Astrocyte (in vitro differentiated cells and primary cell): ENCODE measurements around the gene FRMD3. TPM values are rescaled to one million over a fixed set of nuclear protein-coding genes. Genes with fewer than 3 reads are reported as not detected.

Experiments used
- DNase-seq: peaks from one replicate; pipeline ENCODE4 v3.0.0-alpha.2; 2010; ENCODE audit warnings: low read depth
- FAIRE-seq: peaks from 2 replicates; lab custom pipeline; 2011; peaks lifted over from hg19 to GRCh38; lab: Jason Lieb, UNC
- H2AFZ ChIP-seq: 2 replicates; pipeline ENCODE4 v1.6.0; 2012; ENCODE audit warnings: low read depth, low read length, inconsistent platforms
- H3K27ac ChIP-seq: 2 replicates; pipeline ENCODE4 v1.5.1; 2011; ENCODE audit warnings: low read depth, low read length, inconsistent platforms
- H3K27me3 ChIP-seq: 2 replicates; pipeline ENCODE4 v1.6.0; 2011; ENCODE audit warnings: low read length, inconsistent platforms; ENCODE audit not compliant: insufficient read depth
- H3K36me3 ChIP-seq: 2 replicates; pipeline ENCODE4 v1.5.1; 2011; ENCODE audit warnings: low read length, inconsistent platforms; ENCODE audit not compliant: insufficient read depth
- H3K4me1 ChIP-seq: 2 replicates; pipeline ENCODE4 v1.5.1; 2011; ENCODE audit warnings: low read length, inconsistent platforms; ENCODE audit not compliant: insufficient read depth
- H3K4me2 ChIP-seq: 2 replicates; pipeline ENCODE4 v1.6.0; 2012; ENCODE audit warnings: low read length, inconsistent platforms
- H3K4me3 ChIP-seq: 2 replicates; pipeline ENCODE4 v1.5.1; 2011; ENCODE audit warnings: low read depth, mild to moderate bottlenecking, low read length, inconsistent platforms; ENCODE audit not compliant: insufficient read depth
- H3K79me2 ChIP-seq: 2 replicates; pipeline ENCODE4 v1.6.0; 2012; ENCODE audit warnings: mild to moderate bottlenecking, low read length, inconsistent platforms; ENCODE audit not compliant: insufficient read depth
- H3K9ac ChIP-seq: 2 replicates; pipeline ENCODE4 v1.6.0; 2012; ENCODE audit warnings: mild to moderate bottlenecking, low read length, inconsistent platforms
- H3K9me3 ChIP-seq: 2 replicates; pipeline ENCODE4 v1.5.1; 2012; ENCODE audit warnings: low read depth, mild to moderate bottlenecking, low read length, inconsistent platforms; ENCODE audit not compliant: insufficient read depth
- H4K20me1 ChIP-seq: 2 replicates; pipeline ENCODE4 v1.6.0; 2012; ENCODE audit warnings: low read length, inconsistent platforms; ENCODE audit not compliant: insufficient read depth
- H3K27ac Mint-ChIP-seq: one replicate; pipeline ENCODE4 v1.8.0; 2021; ENCODE audit warnings: mild to moderate bottlenecking, mixed read lengths; ENCODE audit not compliant: unreplicated experiment
- H3K27me3 Mint-ChIP-seq: one replicate; pipeline ENCODE4 v1.8.0; 2021; ENCODE audit warnings: low read depth, mixed read lengths; ENCODE audit not compliant: unreplicated experiment
- H3K36me3 Mint-ChIP-seq: one replicate; pipeline ENCODE4 v1.8.0; 2021; ENCODE audit warnings: low read depth, mixed read lengths; ENCODE audit not compliant: unreplicated experiment
- H3K4me1 Mint-ChIP-seq: one replicate; pipeline ENCODE4 v1.8.0; 2021; ENCODE audit warnings: low read depth, mixed read lengths; ENCODE audit not compliant: unreplicated experiment
- H3K4me3 Mint-ChIP-seq: one replicate; pipeline ENCODE4 v1.8.0; 2021; ENCODE audit warnings: mild to moderate bottlenecking, moderate library complexity, mixed read lengths; ENCODE audit not compliant: unreplicated experiment
- H3K9me3 Mint-ChIP-seq: one replicate; pipeline ENCODE4 v1.8.0; 2021; ENCODE audit warnings: mild to moderate bottlenecking, mixed read lengths; ENCODE audit not compliant: unreplicated experiment
- CTCF ChIP-seq: IDR thresholded peaks from 2 replicates; pipeline ENCODE4 v1.5.1; 2011; ENCODE audit warnings: low read depth, mild to moderate bottlenecking, inconsistent platforms, low read length, moderate library complexity; ENCODE audit not compliant: insufficient read depth
- EZH2 ChIP-seq: IDR thresholded peaks from 2 replicates; pipeline ENCODE4 v1.6.1; 2012; ENCODE audit warnings: mild to moderate bottlenecking, low read length, inconsistent platforms; ENCODE audit not compliant: insufficient read depth
- total RNA-seq: library from RNA; stranded (reverse); gene quantifications from 2 replicates; pipeline ENCODE4 v1.2.1, GENCODE V29; 2021

FRMD3 gene
- total RNA-seq, 1 donor from 2014 or later = 0.39 TPM

GRCh38 chr9:83197591-83197990, 340.6 kb downstream of the FRMD3 start:
- Histone ChIP-seq H3K9ac (no peak overlapping the region), H3K79me2 (no peaks in the 10 kb centered on the region), H3K27me3 (peaks cover 14% of the 10 kb centered on the region), H3K4me1 (no peaks in the 10 kb centered on the region), H2AFZ (no peak overlapping the region), H3K36me3 (no peaks in the 10 kb centered on the region), H3K4me3 (no peak overlapping the region), H3K4me2 (no peak overlapping the region), H3K27ac (no peak overlapping the region), H4K20me1 (no peaks in the 10 kb centered on the region), H3K9me3 (no peaks in the 10 kb centered on the region)
- no peak for TF ChIP-seq EZH2
- TF ChIP-seq CTCF = no peak
- H3K4me1 Mint-ChIP-seq = peaks cover 9% of the 10 kb centered on the region
- H3K27me3 Mint-ChIP-seq = peaks cover 11% of the 10 kb centered on the region
- DNase-seq (no peak), FAIRE-seq (no peak)
- H3K36me3 Mint-ChIP-seq = no peaks in the 10 kb centered on the region
- H3K27ac Mint-ChIP-seq = no peak overlapping the region
- no peaks in the 10 kb centered on the region for H3K9me3 Mint-ChIP-seq
- H3K4me3 Mint-ChIP-seq = no peak overlapping the region

GRCh38 chr9:83196946-83197345, 341.3 kb downstream of the FRMD3 start:
- H3K9me3 ChIP-seq = no peaks in the 10 kb centered on the region
- H3K36me3 ChIP-seq = no peaks in the 10 kb centered on the region
- FAIRE-seq (no peak), DNase-seq (peak; percentile 12)
- H3K9ac ChIP-seq = no peak overlapping the region
- H3K36me3 Mint-ChIP-seq = no peaks in the 10 kb centered on the region
- no peaks in the 10 kb centered on the region for H3K4me1 ChIP-seq
- TF ChIP-seq CTCF (no peak), EZH2 (no peak)
- H3K4me2 ChIP-seq = no peak overlapping the region
- H3K4me1 Mint-ChIP-seq = peaks cover 9% of the 10 kb centered on the region
- H2AFZ ChIP-seq = no peak overlapping the region
- no peak overlapping the region for H3K27ac Mint-ChIP-seq
- no peak overlapping the region for H3K27ac ChIP-seq
- no peaks in the 10 kb centered on the region for H3K9me3 Mint-ChIP-seq
- H4K20me1 ChIP-seq = no peaks in the 10 kb centered on the region
- peaks cover 14% of the 10 kb centered on the region for H3K27me3 ChIP-seq
- no peak overlapping the region for H3K4me3 Mint-ChIP-seq
- no peaks in the 10 kb centered on the region for H3K79me2 ChIP-seq
- no peak overlapping the region for H3K4me3 ChIP-seq
- H3K27me3 Mint-ChIP-seq = peaks cover 11% of the 10 kb centered on the region

Other genes starting within 250 kb of the FRMD3 start
- 1.3 and 1.8 TPM in 2 replicates for gene IDNK, start 84.7 kb upstream of the FRMD3 start, total RNA-seq
- 99.3 and 102 TPM in 2 replicates for gene UBQLN1, start 169.6 kb upstream of the FRMD3 start, total RNA-seq